ENCODE measurements around the gene PRKAG2.

The PRKAG2 gene

GRCh38 chr7:151686016-151686766 is 190.7 kb downstream of the PRKAG2 start:
- no peak for DNase-seq

- DNase-seq, result no peak
Measured at GRCh38 chr7:151684408-151685175, 192.3 kb downstream of the PRKAG2 start.

GRCh38 chr7:151683615-151684407 is 193.1 kb downstream of the PRKAG2 start:
- DNase-seq, result no peak

- DNase-seq, result no peak
Measured at GRCh38 chr7:151682831-151683614, 193.9 kb downstream of the PRKAG2 start.

- DNase-seq, result no peak
Measured at GRCh38 chr7:151681726-151682125, 195.2 kb downstream of the PRKAG2 start.

- DNase-seq, result no peak
Measured at GRCh38 chr7:151680810-151681209, 196.1 kb downstream of the PRKAG2 start.

- no peak for DNase-seq
Measured at GRCh38 chr7:151679881-151680612, 196.9 kb downstream of the PRKAG2 start.

GRCh38 chr7:151679071-151679708 is 197.7 kb downstream of the PRKAG2 start:
- no peak for DNase-seq

GRCh38 chr7:151678227-151678604 is 198.7 kb downstream of the PRKAG2 start:
- no peak for DNase-seq

GRCh38 chr7:151677581-151678226 is 199.2 kb downstream of the PRKAG2 start:
- DNase-seq, result no peak

- no peak for DNase-seq
Measured at GRCh38 chr7:151676759-151677158, 200.2 kb downstream of the PRKAG2 start.

GRCh38 chr7:151675196-151675920 is 201.6 kb downstream of the PRKAG2 start:
- no peak for DNase-seq

GRCh38 chr7:151674161-151674920 is 202.6 kb downstream of the PRKAG2 start:
- no peak for DNase-seq

GRCh38 chr7:151673216-151673615 is 203.7 kb downstream of the PRKAG2 start:
- no peak for DNase-seq

GRCh38 chr7:151672716-151673115 is 204.2 kb downstream of the PRKAG2 start:
- DNase-seq, result no peak

- no peak for DNase-seq
Measured at GRCh38 chr7:151671514-151671913, 205.4 kb downstream of the PRKAG2 start.

GRCh38 chr7:151669762-151670161 is 207.2 kb downstream of the PRKAG2 start:
- DNase-seq, result no peak

- DNase-seq, result no peak
Measured at GRCh38 chr7:151666886-151667285, 210.0 kb downstream of the PRKAG2 start.

GRCh38 chr7:151665368-151665767 is 211.5 kb downstream of the PRKAG2 start:
- no peak for DNase-seq
